Mucosa of descending colon (tissue), 3 donors: ENCODE data around the gene SCAMP3. TPM values are rescaled to one million over a fixed set of nuclear protein-coding genes. Genes with fewer than 3 reads are reported as not detected.
A peak's percentile ranks its signal among the peaks of the same experiment; 100 is the strongest.

ENCODE experiments used
- ATAC-seq: fragments of 200-7000 bp; cut with Tn5 transposase; one replicate; pipeline ENCODE4 v1.9.1; 2020; ENCODE audit warnings: mild to moderate bottlenecking, moderate library complexity
- DNase-seq, 3 donors: peaks; one replicate each; pipeline ENCODE4 v3.0.0-alpha.2; 2020
- H3K36me3 ChIP-seq: fragments of 200-600 bp; one replicate; pipeline ENCODE4 v1.8.0; 2021; ENCODE audit warnings: low read depth, mild to moderate bottlenecking
- H3K4me1 ChIP-seq: fragments of 200-600 bp; one replicate; pipeline ENCODE4 v1.8.0; 2021; ENCODE audit warnings: low read depth, mild to moderate bottlenecking
- H3K4me3 ChIP-seq: fragments of 200-600 bp; one replicate; pipeline ENCODE4 v1.8.0; 2021; ENCODE audit warnings: mild to moderate bottlenecking
- H3K9me3 ChIP-seq: fragments of 200-600 bp; one replicate; pipeline ENCODE4 v1.8.0; 2021; ENCODE audit warnings: mild to moderate bottlenecking
- intact Hi-C, 2 donors: fragments of 100-400 bp; cut with DNase I in 1 of 2; cut with micrococcal nuclease in 1 of 2; formaldehyde crosslinking; loops; one replicate each; pipeline versions ENCODE4 v1.11.0 to v1.11.1; 2022; cut with DNase I, micrococcal nuclease
- total RNA-seq, 3 donors: library from RNA; stranded (reverse); fragmentation: NEBNext Ultra II Directional in 2 of 3; extraction: Animal tissue kit (Norgen Biotek cat#: 25700) in 2 of 3; gene quantifications; one replicate each; pipeline versions ENCODE4 v1.2.1 to v1.2.4, GENCODE V29; 2021 to 2023
- TF ChIP-seq, protein P1 (sequence below): fragments of 200-600 bp; IDR thresholded peaks from one replicate; pipeline ENCODE4 v1.8.0; 2022; ENCODE audit warnings: antibody characterized with exemption, mild to moderate bottlenecking
- donor health status: DM: no; HTN: no; CAD: no; lungs with moderate emphysema.
- donor health status: DM: no; HTN: no; CAD: no.
- donor health status: DM: no; HTN: yes; CAD: no.

Gene SCAMP3
- total RNA-seq, 3 donors from 2014 or later: 43.6 to 53.4 (median 46.8) TPM

DNA sequence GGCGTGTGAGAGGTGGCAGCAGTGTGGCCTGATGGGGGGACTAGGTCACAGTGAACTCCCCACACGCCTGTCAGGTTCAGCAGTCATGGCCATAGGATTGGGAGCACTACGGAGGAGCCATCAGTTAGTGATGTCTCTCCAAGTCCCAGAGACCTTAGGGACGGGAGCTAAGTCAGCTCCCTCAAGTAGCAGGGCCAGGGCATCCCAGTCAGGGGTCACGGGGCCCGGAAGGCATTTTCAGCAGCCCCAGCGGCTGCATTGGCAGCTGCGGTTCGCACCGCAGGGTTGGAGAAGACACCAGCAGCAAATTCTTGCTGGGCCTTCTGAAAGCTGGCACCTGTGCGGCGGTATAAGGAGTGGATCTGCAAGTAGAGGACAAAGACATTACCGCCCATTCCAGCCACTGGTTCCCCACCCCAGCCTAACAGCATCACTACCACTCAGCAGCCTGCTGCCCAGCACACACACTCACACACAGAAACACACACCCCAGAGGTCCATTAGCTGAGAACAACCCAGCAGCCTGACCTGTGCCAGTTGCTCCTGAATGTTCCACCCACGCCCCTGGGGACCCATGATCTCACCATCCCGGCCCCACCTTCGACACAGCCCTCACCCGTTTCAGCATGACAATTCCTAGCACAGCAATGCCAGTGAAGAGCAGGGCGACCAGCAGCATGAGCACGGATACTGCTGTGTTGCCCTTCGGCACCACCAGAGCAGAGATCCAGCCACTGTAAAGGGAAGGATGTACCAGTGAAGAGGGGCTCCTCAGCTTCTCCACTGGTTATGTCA is 5.9 kb downstream of the SCAMP3 start:
- H3K9me3 ChIP-seq: no peaks in the 10 kb centered on the region
- intact Hi-C loops: loop anchor here in 1 of 2 donors (10.0 kb wide), 1 partner anchor 69 kb away; the partner anchor contains the start of gene RUSC1
- TF ChIP-seq, protein P1, sequence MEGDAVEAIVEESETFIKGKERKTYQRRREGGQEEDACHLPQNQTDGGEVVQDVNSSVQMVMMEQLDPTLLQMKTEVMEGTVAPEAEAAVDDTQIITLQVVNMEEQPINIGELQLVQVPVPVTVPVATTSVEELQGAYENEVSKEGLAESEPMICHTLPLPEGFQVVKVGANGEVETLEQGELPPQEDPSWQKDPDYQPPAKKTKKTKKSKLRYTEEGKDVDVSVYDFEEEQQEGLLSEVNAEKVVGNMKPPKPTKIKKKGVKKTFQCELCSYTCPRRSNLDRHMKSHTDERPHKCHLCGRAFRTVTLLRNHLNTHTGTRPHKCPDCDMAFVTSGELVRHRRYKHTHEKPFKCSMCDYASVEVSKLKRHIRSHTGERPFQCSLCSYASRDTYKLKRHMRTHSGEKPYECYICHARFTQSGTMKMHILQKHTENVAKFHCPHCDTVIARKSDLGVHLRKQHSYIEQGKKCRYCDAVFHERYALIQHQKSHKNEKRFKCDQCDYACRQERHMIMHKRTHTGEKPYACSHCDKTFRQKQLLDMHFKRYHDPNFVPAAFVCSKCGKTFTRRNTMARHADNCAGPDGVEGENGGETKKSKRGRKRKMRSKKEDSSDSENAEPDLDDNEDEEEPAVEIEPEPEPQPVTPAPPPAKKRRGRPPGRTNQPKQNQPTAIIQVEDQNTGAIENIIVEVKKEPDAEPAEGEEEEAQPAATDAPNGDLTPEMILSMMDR: no peak
- peaks cover 16% of the 10 kb centered on the region for H3K4me1 ChIP-seq
- DNase-seq: no peak
- peak overlapping the region; percentile 63 for H3K4me3 ChIP-seq
- ATAC-seq: no peak
- H3K36me3 ChIP-seq: no peaks in the 10 kb centered on the region

DNA sequence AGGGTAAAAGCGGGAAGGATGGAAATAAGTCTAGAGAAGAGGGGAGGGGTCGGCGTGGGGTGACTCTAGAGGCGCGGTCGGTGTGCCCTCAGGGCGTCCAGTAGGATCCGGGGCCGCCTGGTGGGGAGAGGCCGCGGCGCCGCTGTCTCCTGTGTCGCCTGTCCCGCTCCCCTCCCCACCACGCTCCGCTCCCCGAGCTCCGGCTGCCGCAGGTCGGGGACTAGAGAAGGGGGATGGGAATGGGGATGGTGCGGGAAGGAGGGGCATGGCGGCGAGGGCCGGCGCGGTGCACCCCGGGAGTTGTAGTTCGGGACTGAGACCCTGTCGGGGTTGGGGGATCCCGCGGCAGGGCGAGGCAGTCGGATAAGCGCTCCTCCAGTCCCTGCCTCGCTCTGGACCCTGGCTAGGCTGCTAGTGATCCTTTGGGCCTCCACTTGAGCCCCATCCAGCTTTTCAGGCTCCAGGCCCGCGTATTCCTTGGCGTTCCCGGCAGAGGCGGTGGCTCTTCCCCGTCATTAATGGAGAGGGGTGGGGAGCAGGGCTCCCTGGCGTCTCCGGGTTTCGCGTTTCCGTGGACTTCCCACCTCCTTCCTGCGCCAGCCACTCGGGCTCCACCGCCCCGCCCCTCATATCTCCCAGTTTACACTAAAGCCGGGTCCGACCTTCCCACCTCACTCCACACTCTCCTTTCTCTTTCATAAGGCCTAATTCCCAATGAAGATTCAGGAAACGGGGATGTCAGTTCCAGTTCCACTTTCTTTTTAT is 6.7 kb downstream of the SCAMP3 start, which contains the start of gene ENTREP3:
TSS of gene ENTREP3 (minus strand) at position 241 of the 765 bp plus-strand sequence. CDS start 606 bp downstream, outside the sequence.
- H3K9me3 ChIP-seq: no peaks in the 10 kb centered on the region
- peaks cover 9% of the 10 kb centered on the region for H3K4me1 ChIP-seq
- ATAC-seq: peak; percentile 90
- TF ChIP-seq, protein P1: no peak
- intact Hi-C loops: loop anchor here in 1 of 2 donors (10.0 kb wide), 1 partner anchor 69 kb away; the partner anchor contains the start of gene RUSC1
- no peaks in the 10 kb centered on the region for H3K36me3 ChIP-seq
- peak; percentile 91 to 93 (median 91) for DNase-seq
- peak within 1 kb of the TSS; percentile 63 for H3K4me3 ChIP-seq

DNA sequence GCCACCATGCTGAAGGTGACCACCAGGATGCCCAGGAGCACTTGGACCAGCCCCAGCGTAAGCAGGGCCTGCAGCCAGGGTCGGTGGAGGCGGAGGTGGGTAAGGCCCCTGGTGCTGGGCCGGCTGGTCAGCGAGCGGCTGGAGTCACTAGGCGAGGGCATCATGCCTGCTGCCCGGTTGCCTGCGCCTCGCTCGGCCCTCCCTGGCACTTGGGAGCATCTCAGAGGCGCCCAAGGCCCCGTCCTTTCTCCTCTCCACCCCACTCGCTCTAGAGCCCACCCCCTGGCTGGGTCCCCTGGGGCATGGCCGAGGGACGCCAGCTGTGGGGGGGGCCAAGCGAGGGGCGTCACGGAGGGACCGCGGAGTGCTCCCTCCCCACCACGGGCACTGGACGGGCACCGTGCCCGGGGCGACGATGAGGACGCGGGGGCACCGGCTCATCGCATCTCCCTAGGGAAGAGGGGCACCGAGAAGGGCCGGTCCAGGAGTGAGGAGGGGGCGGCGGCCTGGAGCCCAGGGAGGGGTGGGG is 7.4 kb downstream of the SCAMP3 start:
- H3K36me3 ChIP-seq: no peaks in the 10 kb centered on the region
- intact Hi-C loops: loop anchor here in 1 of 2 donors (10.0 kb wide), 1 partner anchor 70 kb away; the partner anchor contains the start of gene RUSC1
- peak; percentile 23 to 71 (median 62) for DNase-seq
- ATAC-seq: peak; percentile 15
- peak overlapping the region; percentile 63 for H3K4me3 ChIP-seq
- H3K4me1 ChIP-seq: peaks cover 10% of the 10 kb centered on the region
- TF ChIP-seq, protein P1: no peak
- no peaks in the 10 kb centered on the region for H3K9me3 ChIP-seq

DNA sequence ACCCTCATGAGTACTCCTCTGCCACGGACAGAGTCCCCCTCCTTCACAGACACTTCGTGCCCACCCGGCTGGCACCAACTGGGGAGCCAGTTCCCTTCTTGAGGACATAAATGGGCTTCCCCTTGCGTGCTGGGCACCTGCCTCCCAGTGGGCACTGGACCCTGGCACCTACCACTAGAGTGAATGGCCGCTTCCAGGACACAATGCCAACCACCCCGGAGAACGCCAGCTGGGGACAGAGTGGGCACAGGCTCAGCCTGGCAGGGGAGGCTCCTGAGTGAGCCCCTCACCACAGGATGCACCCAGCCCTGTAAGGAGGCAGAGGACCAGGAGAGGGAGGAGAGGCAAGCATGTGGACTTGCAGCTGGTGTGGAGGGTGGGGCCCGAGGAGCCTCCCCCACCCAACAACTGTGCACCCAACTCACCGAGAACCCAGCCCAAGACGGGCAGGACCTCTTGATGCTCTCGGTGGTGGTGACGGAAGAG is 7.9 kb downstream of the SCAMP3 start:
- Histone ChIP-seq H3K9me3 (no peaks in the 10 kb centered on the region), H3K4me1 (peaks cover 10% of the 10 kb centered on the region), H3K4me3 (no peak overlapping the region), H3K36me3 (no peaks in the 10 kb centered on the region)
- DNase-seq: no peak
- no peak for ATAC-seq
- TF ChIP-seq, protein P1: no peak
- intact Hi-C loops: loop anchor here in 1 of 2 donors (10.0 kb wide), 1 partner anchor 71 kb away; the partner anchor contains the start of gene RUSC1

DNA sequence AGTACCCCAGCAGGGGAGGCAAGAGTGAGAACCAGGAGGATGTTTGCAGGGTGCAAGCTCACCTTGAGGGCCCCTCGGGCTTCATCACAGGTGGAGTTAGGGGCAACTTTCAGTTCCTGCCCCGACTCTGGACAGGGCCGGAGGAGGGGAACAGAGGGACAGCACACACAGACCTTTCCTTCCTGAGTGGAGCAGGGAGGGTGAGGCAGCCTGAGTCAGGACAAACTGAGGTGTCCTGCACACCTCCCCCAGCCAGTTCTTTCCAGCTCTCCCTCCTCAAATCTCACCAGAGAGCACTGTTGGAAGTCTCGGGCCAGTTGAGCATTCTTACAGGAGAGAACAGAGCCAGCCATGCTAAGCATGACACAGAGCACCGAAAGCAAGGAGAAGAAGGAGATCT is 8.4 kb downstream of the SCAMP3 start:
- DNase-seq (no peak), ATAC-seq (no peak)
- Histone ChIP-seq H3K4me3 (no peak overlapping the region), H3K36me3 (no peaks in the 10 kb centered on the region), H3K9me3 (no peaks in the 10 kb centered on the region), H3K4me1 (peaks cover 10% of the 10 kb centered on the region)
- TF ChIP-seq, protein P1: no peak
- intact Hi-C loops: loop anchor here in 1 of 2 donors (10.0 kb wide), 1 partner anchor 71 kb away; the partner anchor contains the start of gene RUSC1
